Measurements from ENCODE around the gene SYNPR.

SYNPR gene

DNA sequence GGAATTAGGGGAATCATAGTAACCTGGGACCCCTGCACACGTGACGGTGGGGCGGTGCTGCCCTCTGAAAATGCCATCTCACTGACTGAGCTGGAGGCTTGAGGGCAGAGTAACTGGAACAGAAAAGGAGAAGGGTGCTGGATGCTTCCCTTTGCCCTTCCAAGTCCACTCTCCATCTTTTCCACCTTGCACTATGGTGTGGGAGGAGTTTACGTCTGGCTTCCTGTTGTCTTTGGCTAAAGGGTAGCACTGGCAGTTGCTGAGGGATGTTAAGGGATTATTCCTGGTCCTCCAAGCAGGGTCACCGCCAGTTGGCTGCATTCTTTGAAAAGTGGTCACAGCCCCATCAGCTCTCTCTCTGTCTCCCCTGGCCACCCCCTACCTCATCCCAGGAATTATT lies 245.0 kb downstream of the SYNPR start:
- H3K4me2 ChIP-seq (ENCODE audit: low read length), result no peak overlapping the region
- H3K4me1 ChIP-seq (ENCODE audit: control insufficient read depth, low read length), result no peaks in the 10 kb centered on the region
- no peak overlapping the region for H3K4me3 ChIP-seq (ENCODE audit: low read length)
- no peaks in the 10 kb centered on the region for H3K36me3 ChIP-seq (ENCODE audit: control insufficient read depth, low read length)
- no peaks in the 10 kb centered on the region; the same call in 1 of the 2 replicates for H3K27me3 ChIP-seq (ENCODE audit: control insufficient read depth, low read length)
- H3F3A ChIP-seq (ENCODE audit: control insufficient read depth, insufficient read depth), result no peaks in the 10 kb centered on the region
- no peaks in the 10 kb centered on the region for H3K9me3 ChIP-seq (ENCODE audit: control insufficient read depth, insufficient read depth, low read length)
- H3K27ac ChIP-seq (ENCODE audit: low read depth, low read length), result no peak overlapping the region
- H4K20me1 ChIP-seq (ENCODE audit: control insufficient read depth, insufficient read depth, low read depth, low read length), result no peaks in the 10 kb centered on the region
- H3K9me2 ChIP-seq (replicated peaks; ENCODE audit: control insufficient read depth, low read length), result no peaks in the 10 kb centered on the region
- no peaks in the 10 kb centered on the region for H3K79me2 ChIP-seq (ENCODE audit: control insufficient read depth, low read length)
- TF ChIP-seq, protein P1, sequence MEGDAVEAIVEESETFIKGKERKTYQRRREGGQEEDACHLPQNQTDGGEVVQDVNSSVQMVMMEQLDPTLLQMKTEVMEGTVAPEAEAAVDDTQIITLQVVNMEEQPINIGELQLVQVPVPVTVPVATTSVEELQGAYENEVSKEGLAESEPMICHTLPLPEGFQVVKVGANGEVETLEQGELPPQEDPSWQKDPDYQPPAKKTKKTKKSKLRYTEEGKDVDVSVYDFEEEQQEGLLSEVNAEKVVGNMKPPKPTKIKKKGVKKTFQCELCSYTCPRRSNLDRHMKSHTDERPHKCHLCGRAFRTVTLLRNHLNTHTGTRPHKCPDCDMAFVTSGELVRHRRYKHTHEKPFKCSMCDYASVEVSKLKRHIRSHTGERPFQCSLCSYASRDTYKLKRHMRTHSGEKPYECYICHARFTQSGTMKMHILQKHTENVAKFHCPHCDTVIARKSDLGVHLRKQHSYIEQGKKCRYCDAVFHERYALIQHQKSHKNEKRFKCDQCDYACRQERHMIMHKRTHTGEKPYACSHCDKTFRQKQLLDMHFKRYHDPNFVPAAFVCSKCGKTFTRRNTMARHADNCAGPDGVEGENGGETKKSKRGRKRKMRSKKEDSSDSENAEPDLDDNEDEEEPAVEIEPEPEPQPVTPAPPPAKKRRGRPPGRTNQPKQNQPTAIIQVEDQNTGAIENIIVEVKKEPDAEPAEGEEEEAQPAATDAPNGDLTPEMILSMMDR (IDR thresholded peaks at IDR 0.05; ENCODE audit: low read depth, low read length, poor library complexity, severe bottlenecking), result no peak
- TF ChIP-seq EZH2phosphoT487 (IDR thresholded peaks at IDR 0.05; ENCODE audit: borderline replicate concordance, low read length), result no peak

DNA sequence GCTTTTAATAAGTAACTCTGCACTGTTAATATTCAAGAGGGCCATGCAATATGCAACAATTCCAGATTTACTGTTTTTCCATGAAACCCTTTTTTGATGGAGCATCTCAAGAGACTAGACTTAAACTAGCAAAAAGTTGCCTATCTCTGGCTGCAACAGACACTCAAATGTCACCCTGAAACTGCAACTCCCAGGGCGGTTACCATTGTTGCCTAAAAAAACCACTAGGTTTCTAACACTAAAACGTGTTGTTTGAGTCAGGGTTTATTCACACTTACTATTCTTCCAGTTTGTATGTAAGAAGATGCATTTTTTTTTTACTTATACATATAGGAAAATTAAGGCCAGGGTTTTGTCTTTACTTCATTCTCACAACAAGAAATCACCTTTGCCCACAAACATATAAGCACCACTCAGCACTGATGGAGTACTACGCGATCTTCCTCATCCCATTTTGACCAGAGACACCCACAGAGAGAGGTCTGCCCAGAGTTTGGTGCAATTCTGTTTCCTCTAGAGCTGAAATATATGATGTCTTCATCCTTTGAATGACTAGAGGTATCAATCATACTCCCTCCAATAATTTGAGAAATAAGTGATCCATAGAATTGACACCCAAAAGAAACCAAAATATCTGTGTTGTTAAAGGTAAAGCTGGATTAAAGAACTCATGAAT lies 250.4 kb downstream of the SYNPR start:
- Histone ChIP-seq H3K9me2 (replicated peaks; ENCODE audit: control insufficient read depth, low read length) (no peaks in the 10 kb centered on the region), H3K4me1 (ENCODE audit: control insufficient read depth, low read length) (no peaks in the 10 kb centered on the region), H3K79me2 (ENCODE audit: control insufficient read depth, low read length) (no peaks in the 10 kb centered on the region), H3K27ac (ENCODE audit: low read depth, low read length) (no peak overlapping the region), H4K20me1 (ENCODE audit: control insufficient read depth, insufficient read depth, low read depth, low read length) (no peaks in the 10 kb centered on the region), H3K36me3 (ENCODE audit: control insufficient read depth, low read length) (no peaks in the 10 kb centered on the region), H3F3A (ENCODE audit: control insufficient read depth, insufficient read depth) (no peaks in the 10 kb centered on the region), H3K4me2 (ENCODE audit: low read length) (no peak overlapping the region), H3K27me3 (ENCODE audit: control insufficient read depth, low read length) (no peaks in the 10 kb centered on the region), H3K4me3 (ENCODE audit: low read length) (no peak overlapping the region), H3K9me3 (ENCODE audit: control insufficient read depth, insufficient read depth, low read length) (no peaks in the 10 kb centered on the region)
- TF ChIP-seq, protein P1 (IDR thresholded peaks at IDR 0.05; ENCODE audit: low read depth, low read length, poor library complexity, severe bottlenecking), result no peak
- no peak for TF ChIP-seq EZH2phosphoT487 (IDR thresholded peaks at IDR 0.05; ENCODE audit: borderline replicate concordance, low read length)

DNA sequence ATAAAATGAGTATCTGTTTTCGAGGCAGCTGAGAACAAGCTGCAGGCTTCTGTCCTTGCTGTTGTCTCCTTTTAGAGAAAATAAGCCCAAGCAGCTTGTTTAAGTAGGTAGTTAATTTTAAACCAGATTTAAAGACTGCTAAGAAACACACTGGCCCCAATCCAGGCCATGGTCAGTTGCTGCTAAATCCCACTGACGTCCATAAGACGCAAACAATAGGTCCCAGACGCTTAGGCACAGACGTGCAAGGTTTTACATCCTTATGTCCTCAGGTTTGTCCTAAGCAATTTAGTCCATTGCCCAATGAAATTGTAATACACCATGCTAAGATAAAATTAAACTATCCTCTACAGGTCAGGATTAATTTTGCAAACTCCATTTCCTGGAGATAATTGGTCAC lies 254.4 kb downstream of the SYNPR start:
- TF ChIP-seq, protein P1 (IDR thresholded peaks at IDR 0.05; ENCODE audit: low read depth, low read length, poor library complexity, severe bottlenecking), result no peak
- TF ChIP-seq EZH2phosphoT487 (IDR thresholded peaks at IDR 0.05; ENCODE audit: borderline replicate concordance, low read length), result no peak
- H4K20me1 ChIP-seq (ENCODE audit: control insufficient read depth, insufficient read depth, low read depth, low read length), result no peaks in the 10 kb centered on the region
- H3K4me3 ChIP-seq (ENCODE audit: low read length), result no peak overlapping the region
- no peaks in the 10 kb centered on the region for H3K4me1 ChIP-seq (ENCODE audit: control insufficient read depth, low read length)
- no peak overlapping the region for H3K4me2 ChIP-seq (ENCODE audit: low read length)
- H3K27me3 ChIP-seq (ENCODE audit: control insufficient read depth, low read length), result no peaks in the 10 kb centered on the region
- no peak overlapping the region for H3K27ac ChIP-seq (ENCODE audit: low read depth, low read length)
- no peaks in the 10 kb centered on the region for H3K9me2 ChIP-seq (replicated peaks; ENCODE audit: control insufficient read depth, low read length)
- H3F3A ChIP-seq (ENCODE audit: control insufficient read depth, insufficient read depth), result no peaks in the 10 kb centered on the region
- H3K36me3 ChIP-seq (ENCODE audit: control insufficient read depth, low read length), result no peaks in the 10 kb centered on the region
- H3K79me2 ChIP-seq (ENCODE audit: control insufficient read depth, low read length), result no peaks in the 10 kb centered on the region
- no peaks in the 10 kb centered on the region for H3K9me3 ChIP-seq (ENCODE audit: control insufficient read depth, insufficient read depth, low read length)
